Chondrocyte (in vitro differentiated cells): ENCODE data around the gene BAHD1. TPM values are rescaled to one million over a fixed set of nuclear protein-coding genes. Genes with fewer than 3 reads are reported as not detected.

Experiments used
- DNase-seq: peaks from one replicate; pipeline ENCODE4 v3.0.0; 2021; ENCODE audit warnings: mixed read lengths, low spot score
- H3K27ac Mint-ChIP-seq: one replicate; pipeline ENCODE4 v1.8.0; 2021; ENCODE audit warnings: mild to moderate bottlenecking, moderate library complexity, mixed read lengths; ENCODE audit not compliant: unreplicated experiment
- H3K27me3 Mint-ChIP-seq: 2 replicates; pipeline ENCODE4 v1.8.0; 2021; ENCODE audit warnings: low read depth, mixed read lengths
- H3K36me3 Mint-ChIP-seq: 2 replicates; pipeline ENCODE4 v1.8.0; 2021; ENCODE audit warnings: low read depth, mixed read lengths
- H3K4me1 Mint-ChIP-seq: 2 replicates; pipeline ENCODE4 v1.8.0; 2021; ENCODE audit warnings: low read depth, mild to moderate bottlenecking, mixed read lengths
- H3K4me3 Mint-ChIP-seq: one replicate; pipeline ENCODE4 v1.8.0; 2021; ENCODE audit warnings: mild to moderate bottlenecking, moderate library complexity, mixed read lengths; ENCODE audit not compliant: unreplicated experiment
- H3K9me3 Mint-ChIP-seq: 2 replicates; pipeline ENCODE4 v1.8.0; 2021; ENCODE audit warnings: low read depth, mixed read lengths
- total RNA-seq: library from RNA; stranded (reverse); gene quantifications from 3 replicates; pipeline ENCODE4 v1.2.1, GENCODE V29; 2021
- TF ChIP-seq, protein P1 (sequence below): fragments of 200-600 bp; sonication (generic); IDR thresholded peaks from 2 replicates; pipeline ENCODE4 v1.5.0; 2021; ENCODE audit warnings: antibody characterized with exemption, mild to moderate bottlenecking, moderate library complexity

Gene BAHD1
- total RNA-seq, 1 donor from 2014 or later, result 24.8 TPM

DNA sequence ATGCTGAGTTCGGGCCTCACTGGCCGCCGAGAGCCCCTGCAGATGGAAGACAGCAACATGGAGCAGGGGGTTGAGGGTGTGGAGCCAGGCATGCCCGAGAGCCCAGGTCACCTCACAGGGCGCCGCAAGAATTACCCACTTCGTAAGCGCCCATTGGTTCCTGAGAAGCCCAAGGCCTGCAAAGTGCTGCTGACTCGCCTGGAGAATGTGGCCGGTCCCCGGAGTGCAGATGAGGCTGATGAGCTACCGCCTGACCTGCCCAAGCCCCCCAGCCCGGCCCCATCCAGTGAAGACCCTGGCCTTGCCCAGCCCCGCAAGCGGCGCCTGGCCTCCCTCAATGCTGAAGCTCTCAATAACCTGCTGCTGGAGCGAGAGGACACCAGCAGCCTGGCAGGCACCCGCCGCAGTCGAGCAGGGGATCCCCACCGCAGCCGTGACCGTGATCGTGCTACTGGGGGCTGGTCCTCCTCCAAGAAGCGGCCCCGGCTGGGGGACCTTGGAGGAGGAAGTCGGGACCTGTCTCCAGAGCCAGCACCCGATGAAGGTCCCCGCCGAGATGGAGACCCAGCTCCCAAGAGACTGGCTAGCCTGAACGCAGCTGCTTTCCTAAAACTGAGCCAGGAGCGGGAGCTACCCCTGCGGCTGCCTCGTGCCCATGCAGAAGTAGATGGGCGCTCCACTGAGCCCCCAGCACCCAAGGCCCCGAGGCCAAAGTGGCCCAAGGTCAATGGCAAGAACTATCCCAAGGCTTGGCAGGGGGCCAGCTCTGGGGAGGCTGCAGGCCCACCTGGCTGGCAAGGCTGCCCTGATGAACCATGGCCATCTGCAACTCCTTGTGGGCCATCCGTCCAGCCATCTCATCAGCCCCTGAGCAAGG, 18.0 kb downstream of the BAHD1 start:
- Mint-ChIP-seq H3K36me3 (peaks cover 6% of the 10 kb centered on the region), H3K27ac (no peak overlapping the region), H3K27me3 (no peaks in the 10 kb centered on the region), H3K9me3 (no peaks in the 10 kb centered on the region), H3K4me3 (no peak overlapping the region), H3K4me1 (peaks cover 27% of the 10 kb centered on the region)
- TF ChIP-seq, protein P1, sequence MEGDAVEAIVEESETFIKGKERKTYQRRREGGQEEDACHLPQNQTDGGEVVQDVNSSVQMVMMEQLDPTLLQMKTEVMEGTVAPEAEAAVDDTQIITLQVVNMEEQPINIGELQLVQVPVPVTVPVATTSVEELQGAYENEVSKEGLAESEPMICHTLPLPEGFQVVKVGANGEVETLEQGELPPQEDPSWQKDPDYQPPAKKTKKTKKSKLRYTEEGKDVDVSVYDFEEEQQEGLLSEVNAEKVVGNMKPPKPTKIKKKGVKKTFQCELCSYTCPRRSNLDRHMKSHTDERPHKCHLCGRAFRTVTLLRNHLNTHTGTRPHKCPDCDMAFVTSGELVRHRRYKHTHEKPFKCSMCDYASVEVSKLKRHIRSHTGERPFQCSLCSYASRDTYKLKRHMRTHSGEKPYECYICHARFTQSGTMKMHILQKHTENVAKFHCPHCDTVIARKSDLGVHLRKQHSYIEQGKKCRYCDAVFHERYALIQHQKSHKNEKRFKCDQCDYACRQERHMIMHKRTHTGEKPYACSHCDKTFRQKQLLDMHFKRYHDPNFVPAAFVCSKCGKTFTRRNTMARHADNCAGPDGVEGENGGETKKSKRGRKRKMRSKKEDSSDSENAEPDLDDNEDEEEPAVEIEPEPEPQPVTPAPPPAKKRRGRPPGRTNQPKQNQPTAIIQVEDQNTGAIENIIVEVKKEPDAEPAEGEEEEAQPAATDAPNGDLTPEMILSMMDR, result no peak
- peak; percentile 84 for DNase-seq

DNA sequence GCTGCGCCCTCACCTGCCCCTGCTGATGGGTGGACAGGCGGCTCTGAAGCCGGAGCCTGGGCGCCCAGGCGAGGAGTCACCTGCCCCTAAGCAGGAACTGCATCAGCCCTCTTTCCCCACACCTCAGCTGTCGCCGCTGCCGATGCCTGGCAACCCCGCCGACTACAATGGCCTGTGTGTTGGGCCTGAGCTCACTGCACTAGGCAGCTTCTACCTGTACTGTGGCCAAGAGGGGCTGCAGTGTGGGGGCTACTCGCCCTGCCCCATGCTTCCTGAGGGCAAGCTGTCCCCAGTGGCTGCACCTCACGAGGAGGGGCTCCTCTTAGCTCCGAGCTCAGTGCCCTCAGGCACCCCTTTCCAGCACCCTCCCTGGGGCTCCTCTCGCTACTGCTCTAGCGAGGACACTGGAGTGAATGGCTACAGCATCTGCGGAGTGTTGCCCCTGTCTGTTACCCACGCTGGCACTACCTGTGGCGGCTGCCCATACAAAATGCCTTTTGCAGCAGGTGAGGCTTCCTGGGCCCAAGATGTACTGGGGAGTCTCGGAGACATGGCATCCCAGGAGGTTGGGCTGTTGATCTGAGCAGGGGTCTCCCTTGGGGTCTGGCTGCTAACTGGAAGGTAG, 18.8 kb downstream of the BAHD1 start:
- Mint-ChIP-seq H3K9me3 (no peaks in the 10 kb centered on the region), H3K4me3 (no peak overlapping the region), H3K4me1 (peaks cover 19% of the 10 kb centered on the region), H3K27ac (no peak overlapping the region), H3K36me3 (peaks cover 6% of the 10 kb centered on the region), H3K27me3 (no peaks in the 10 kb centered on the region)
- peak; percentile 75 for DNase-seq
- TF ChIP-seq, protein P1, result no peak

DNA sequence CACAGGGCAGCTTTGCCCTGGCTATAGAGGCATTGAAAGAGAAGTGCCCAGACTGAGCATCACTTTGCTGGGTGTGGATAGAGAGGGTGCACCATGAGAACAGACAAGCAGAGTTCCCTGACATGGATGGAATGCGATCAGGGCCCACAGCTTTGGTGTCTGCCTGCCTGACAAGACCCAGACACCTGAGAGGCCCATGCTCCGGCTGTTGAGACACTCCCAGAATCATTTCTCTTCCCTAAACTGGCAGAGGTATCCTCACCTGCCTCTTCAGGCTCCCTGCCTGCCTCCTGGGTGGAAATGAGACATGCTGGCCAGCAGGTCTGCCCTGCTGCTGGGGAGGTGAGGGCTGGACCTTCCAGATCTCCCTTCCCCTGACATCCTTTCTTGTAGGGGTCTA, 19.7 kb downstream of the BAHD1 start:
- no peak overlapping the region for H3K4me3 Mint-ChIP-seq
- peaks cover 6% of the 10 kb centered on the region for H3K36me3 Mint-ChIP-seq
- TF ChIP-seq, protein P1, result no peak
- no peak overlapping the region for H3K27ac Mint-ChIP-seq
- peaks cover 10% of the 10 kb centered on the region for H3K4me1 Mint-ChIP-seq
- DNase-seq, result peak; percentile 44
- H3K27me3 Mint-ChIP-seq, result no peaks in the 10 kb centered on the region
- H3K9me3 Mint-ChIP-seq, result no peaks in the 10 kb centered on the region

DNA sequence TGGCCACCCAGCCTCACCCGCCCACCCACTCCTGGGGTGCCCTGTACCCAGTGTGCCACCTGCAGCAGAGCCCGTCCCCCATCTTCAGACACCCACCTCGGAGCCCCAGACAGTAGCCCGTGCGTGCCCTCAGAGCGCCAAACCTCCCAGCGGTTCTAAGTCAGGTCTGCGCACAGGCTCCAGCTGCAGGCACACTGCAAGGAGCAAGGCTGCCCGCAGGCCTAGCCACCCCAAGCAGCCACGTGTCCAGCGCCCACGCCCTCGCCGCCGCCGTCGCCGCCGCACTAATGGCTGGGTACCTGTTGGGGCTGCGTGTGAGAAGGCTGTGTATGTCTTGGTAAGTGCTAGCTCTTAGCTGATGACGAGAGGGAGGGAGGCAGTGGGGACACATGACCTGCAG, 21.2 kb downstream of the BAHD1 start:
- H3K9me3 Mint-ChIP-seq, result no peaks in the 10 kb centered on the region
- no peaks in the 10 kb centered on the region for H3K27me3 Mint-ChIP-seq
- H3K4me1 Mint-ChIP-seq, result no peaks in the 10 kb centered on the region
- peaks cover 10% of the 10 kb centered on the region for H3K36me3 Mint-ChIP-seq
- no peak overlapping the region for H3K4me3 Mint-ChIP-seq
- peak; percentile 50 for DNase-seq
- H3K27ac Mint-ChIP-seq, result no peak overlapping the region
- TF ChIP-seq, protein P1, result no peak

- no peaks in the 10 kb centered on the region for H3K27me3 Mint-ChIP-seq
- H3K27ac Mint-ChIP-seq, result no peak overlapping the region
- DNase-seq, result peak; percentile 5
- TF ChIP-seq, protein P1, result no peak
- no peaks in the 10 kb centered on the region for H3K4me1 Mint-ChIP-seq
- H3K36me3 Mint-ChIP-seq, result peaks cover 13% of the 10 kb centered on the region
- H3K9me3 Mint-ChIP-seq, result no peaks in the 10 kb centered on the region
- no peak overlapping the region for H3K4me3 Mint-ChIP-seq
These were observed 22.5 kb downstream of the BAHD1 start for GRCh38 chr15:40463279-40463678.
